HEK293T (cell line): ENCODE data around the gene NR6A1.

ENCODE experiments used
- CTCF ChIA-PET: fragments of 350-600 bp; formaldehyde crosslinking; extraction: SDS; loops from one replicate; lab custom pipeline; 2021; ENCODE audit warnings: antibody characterized with exemption, inconsistent platforms; lab: Yijun Ruan, JAX
- POLR2A ChIA-PET: fragments of 350-600 bp; formaldehyde crosslinking; extraction: SDS; loops from one replicate; lab custom pipeline; 2020; ENCODE audit warnings: antibody characterized with exemption, inconsistent platforms; lab: Yijun Ruan, JAX
- DNase-seq: peaks from one replicate; pipeline ENCODE4 v3.0.0; 2012; ENCODE audit warnings: mixed read lengths; ENCODE audit errors: extremely low spot score
- ARNT ChIP-seq: fragments of 450-650 bp; IDR thresholded peaks from 2 replicates; pipeline ENCODE4 v1.6.1; 2017; ENCODE audit warnings: mild to moderate bottlenecking
- BHLHE40 ChIP-seq: fragments of 450-650 bp; IDR thresholded peaks from 2 replicates; pipeline ENCODE4 v1.6.1; 2016; ENCODE audit warnings: mild to moderate bottlenecking, moderate library complexity, borderline replicate concordance
- CTBP1 ChIP-seq: fragments of 450-650 bp; IDR thresholded peaks from 2 replicates; pipeline ENCODE4 v1.6.1; 2016; ENCODE audit warnings: borderline replicate concordance
- ELF4 ChIP-seq: fragments of 450-650 bp; IDR thresholded peaks from 2 replicates; pipeline ENCODE4 v1.6.1; 2017; ENCODE audit warnings: antibody characterized with exemption
- FOXA1 ChIP-seq: fragments of 450-650 bp; IDR thresholded peaks from 2 replicates; pipeline ENCODE4 v1.6.1; 2016; ENCODE audit warnings: mild to moderate bottlenecking
- FOXK2 ChIP-seq: fragments of 450-650 bp; IDR thresholded peaks from 2 replicates; pipeline ENCODE4 v1.6.1; 2016; ENCODE audit warnings: mild to moderate bottlenecking
- FOXM1 ChIP-seq: fragments of 450-650 bp; IDR thresholded peaks from 2 replicates; pipeline ENCODE4 v1.6.1; 2017; ENCODE audit warnings: mild to moderate bottlenecking, borderline replicate concordance
- HDGF ChIP-seq: fragments of 450-650 bp; IDR thresholded peaks from 2 replicates; pipeline ENCODE4 v1.6.1; 2017; ENCODE audit warnings: antibody characterized with exemption, borderline replicate concordance
- L3MBTL2 ChIP-seq: fragments of 450-650 bp; conservative IDR thresholded peaks from 2 replicates; pipeline ENCODE4 v1.6.1; 2016; ENCODE audit warnings: mild to moderate bottlenecking
- LEF1 ChIP-seq: fragments of 450-650 bp; IDR thresholded peaks from 2 replicates; pipeline ENCODE4 v1.6.1; 2017; ENCODE audit warnings: mild to moderate bottlenecking, borderline replicate concordance
- NFRKB ChIP-seq: fragments of 450-650 bp; IDR thresholded peaks from 2 replicates; pipeline ENCODE4 v1.6.1; 2016; ENCODE audit warnings: mild to moderate bottlenecking, moderate library complexity
- PKNOX1 ChIP-seq: fragments of 450-650 bp; IDR thresholded peaks from 2 replicates; pipeline ENCODE4 v1.6.1; 2016
- SP1 ChIP-seq: fragments of 450-650 bp; IDR thresholded peaks from 2 replicates; pipeline ENCODE4 v1.6.1; 2017
- SUZ12 ChIP-seq: fragments of 450-650 bp; IDR thresholded peaks from 2 replicates; pipeline ENCODE4 v1.6.1; 2016; ENCODE audit warnings: mild to moderate bottlenecking
- TARDBP ChIP-seq: fragments of 450-650 bp; IDR thresholded peaks from 2 replicates; pipeline ENCODE4 v1.6.1; 2016
- ZNF384 ChIP-seq: fragments of 450-650 bp; IDR thresholded peaks from 2 replicates; pipeline ENCODE4 v1.6.1; 2016

Gene NR6A1

GRCh38 chr9:124527781-124528180, 243.3 kb downstream of the NR6A1 start:
- no peak for DNase-seq
- no peak for TF ChIP-seq FOXA1
- TF ChIP-seq ELF4: no peak
- no peak for TF ChIP-seq LEF1
- ChIA-PET POLR2A (no interaction called here), CTCF (interaction anchor here (2.0 kb wide), 1 partner anchor 9 kb away, joined by 8 read pairs; no protein-coding TSS in a partner anchor)

GRCh38 chr9:124526174-124526573, 244.9 kb downstream of the NR6A1 start:
- no peak for DNase-seq
- ChIA-PET POLR2A (no interaction called here), CTCF (no interaction called here)
- TF ChIP-seq BHLHE40: no peak
- no peak for TF ChIP-seq SUZ12
- no peak for TF ChIP-seq CTBP1
- TF ChIP-seq L3MBTL2: no peak
- no peak for TF ChIP-seq ELF4
- no peak for TF ChIP-seq FOXA1
- TF ChIP-seq SP1: no peak
- no peak for TF ChIP-seq ARNT
- TF ChIP-seq ZNF384: no peak

- no peak for DNase-seq
- no peak for TF ChIP-seq ARNT
- no peak for TF ChIP-seq HDGF
- TF ChIP-seq TARDBP: no peak
- TF ChIP-seq ZNF384: no peak
- TF ChIP-seq L3MBTL2: no peak
- TF ChIP-seq NFRKB: no peak
- no peak for TF ChIP-seq SUZ12
- TF ChIP-seq BHLHE40: no peak
- CTCF ChIA-PET: interaction anchor here (0.6 kb wide), 1 partner anchor 298 kb away, joined by 3 read pairs; no protein-coding TSS in a partner anchor
- POLR2A ChIA-PET: no interaction called here
Observed at GRCh38 chr9:124522121-124523098, 248.7 kb downstream of the NR6A1 start.

GRCh38 chr9:124521142-124521541, 250.0 kb downstream of the NR6A1 start:
- no peak for DNase-seq
- TF ChIP-seq ZNF384 (no peak), NFRKB (no peak), HDGF (no peak), SP1 (no peak), PKNOX1 (no peak), ARNT (no peak), BHLHE40 (no peak), FOXK2 (no peak), CTBP1 (no peak), TARDBP (no peak), L3MBTL2 (no peak), ELF4 (no peak), FOXA1 (no peak), FOXM1 (no peak), LEF1 (no peak)
- POLR2A ChIA-PET: no interaction called here
- CTCF ChIA-PET: no interaction called here

GRCh38 chr9:124520206-124520596, 250.9 kb downstream of the NR6A1 start:
- ChIA-PET CTCF (no interaction called here), POLR2A (no interaction called here)
- no peak for DNase-seq
- TF ChIP-seq FOXK2 (no peak), BHLHE40 (no peak), ARNT (no peak)

GRCh38 chr9:124518116-124518515, 253.0 kb downstream of the NR6A1 start:
- DNase-seq: no peak
- no peak for TF ChIP-seq ZNF384
- no peak for TF ChIP-seq L3MBTL2
- no peak for TF ChIP-seq FOXM1
- TF ChIP-seq PKNOX1: no peak
- TF ChIP-seq TARDBP: no peak
- POLR2A ChIA-PET: no interaction called here
- CTCF ChIA-PET: interaction anchor here (1.4 kb wide), 1 partner anchor 34 kb away, joined by 3 read pairs; no protein-coding TSS in a partner anchor

GRCh38 chr9:124517600-124517999, 253.5 kb downstream of the NR6A1 start:
- TF ChIP-seq FOXA1 (no peak), ZNF384 (no peak), ELF4 (no peak), HDGF (no peak)
- CTCF ChIA-PET: interaction anchor here (1.4 kb wide), 1 partner anchor 34 kb away, joined by 3 read pairs; no protein-coding TSS in a partner anchor
- POLR2A ChIA-PET: no interaction called here
- DNase-seq: no peak
